GM12872 (cell line): ENCODE results near the gene TMTC2.

Source experiments
- CTCF ChIP-seq: IDR thresholded peaks from 3 replicates; pipeline ENCODE4 v1.5.1; 2011; ENCODE audit warnings: low read depth, mild to moderate bottlenecking, low read length, moderate library complexity; ENCODE audit not compliant: insufficient read depth

The TMTC2 gene

GRCh38 chr12:82666830-82667229 lies 19.9 kb upstream of the TMTC2 start:
- no peak for TF ChIP-seq CTCF

- TF ChIP-seq CTCF, result no peak
Measured at GRCh38 chr12:82671673-82672195, 15.0 kb upstream of the TMTC2 start.

- TF ChIP-seq CTCF, result no peak
Measured at GRCh38 chr12:82672811-82673495, 13.8 kb upstream of the TMTC2 start.

- no peak for TF ChIP-seq CTCF
Measured at GRCh38 chr12:82673698-82674097, 13.0 kb upstream of the TMTC2 start.

- TF ChIP-seq CTCF, result no peak
Measured at GRCh38 chr12:82675246-82675645, 11.5 kb upstream of the TMTC2 start.

GRCh38 chr12:82682326-82682725 lies 4.4 kb upstream of the TMTC2 start:
- no peak for TF ChIP-seq CTCF

- no peak for TF ChIP-seq CTCF
Measured at GRCh38 chr12:82682851-82683261, 3.9 kb upstream of the TMTC2 start.
